HG03045 (cell line): ENCODE data around the gene DCAF15.

Source experiments
- ATAC-seq: cut with Tn5 transposase; IDR thresholded peaks from one replicate; pipeline ENCODE4 v1.9.1; 2021; ENCODE audit warnings: mild to moderate bottlenecking, moderate library complexity; ENCODE audit not compliant: unreplicated experiment

Gene DCAF15

GRCh38 chr19:13929956-13930355, 22.4 kb upstream of the DCAF15 start:
- no peak for ATAC-seq

DNA sequence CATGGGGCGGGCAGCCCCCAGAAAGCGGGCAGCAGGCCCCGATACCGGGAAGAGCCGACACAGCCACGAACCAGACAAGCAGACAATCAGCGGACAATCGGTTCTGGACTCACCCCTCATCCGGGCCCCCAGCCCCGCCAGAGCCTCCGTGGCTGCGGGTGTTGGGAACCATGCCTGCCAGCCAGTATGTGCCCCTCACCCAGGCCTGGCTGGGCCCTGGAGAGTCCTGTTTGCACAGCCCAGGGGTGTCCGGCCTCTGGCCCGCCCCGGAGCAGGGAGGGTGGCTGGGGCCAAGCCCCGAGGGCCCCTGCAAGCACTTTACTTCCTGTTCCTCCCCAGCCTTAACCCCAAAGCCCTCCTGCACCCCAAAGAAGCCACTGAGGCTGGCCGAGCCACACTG, 21.9 kb upstream of the DCAF15 start:
- ATAC-seq = no peak

DNA sequence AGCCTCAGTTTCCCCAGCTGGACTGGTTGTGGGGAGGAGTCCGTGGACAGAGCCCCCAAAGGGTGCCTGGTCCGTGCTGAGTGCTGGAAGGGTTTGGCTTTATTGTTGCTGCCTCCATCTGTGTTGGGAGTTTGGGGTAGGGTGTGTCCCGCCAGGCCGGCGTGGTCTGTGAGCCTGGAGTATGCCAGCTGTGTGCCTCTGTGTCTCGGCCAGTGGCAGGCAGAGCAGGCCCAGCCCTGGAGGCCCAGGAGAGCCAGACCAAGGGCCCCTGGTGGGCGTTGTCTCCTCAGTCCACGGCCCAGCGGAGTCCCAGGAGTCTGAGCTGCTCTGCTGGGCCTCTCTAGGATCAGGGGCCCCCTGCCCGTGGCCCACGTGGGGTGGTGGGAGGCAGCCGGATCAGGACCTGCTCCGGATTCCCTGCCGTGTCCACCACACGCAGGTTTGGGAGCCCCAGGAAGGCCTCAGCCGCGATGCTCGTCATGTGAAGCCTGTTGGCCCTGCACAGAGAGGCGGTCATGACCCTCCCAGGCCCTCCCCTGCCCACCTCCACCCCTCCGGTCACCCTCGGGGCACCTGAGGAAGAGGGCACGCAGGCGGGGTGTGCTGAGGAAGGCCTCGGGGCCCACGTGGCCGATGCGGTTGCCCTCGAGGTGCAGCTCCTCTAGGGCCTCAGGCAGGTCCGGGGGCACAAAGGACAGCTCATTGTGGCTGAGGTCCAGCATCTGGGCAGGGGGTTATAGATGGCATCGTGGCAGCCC, 20.7 kb upstream of the DCAF15 start:
- ATAC-seq = no peak

GRCh38 chr19:13932149-13932637, 20.1 kb upstream of the DCAF15 start:
- no peak for ATAC-seq

DNA sequence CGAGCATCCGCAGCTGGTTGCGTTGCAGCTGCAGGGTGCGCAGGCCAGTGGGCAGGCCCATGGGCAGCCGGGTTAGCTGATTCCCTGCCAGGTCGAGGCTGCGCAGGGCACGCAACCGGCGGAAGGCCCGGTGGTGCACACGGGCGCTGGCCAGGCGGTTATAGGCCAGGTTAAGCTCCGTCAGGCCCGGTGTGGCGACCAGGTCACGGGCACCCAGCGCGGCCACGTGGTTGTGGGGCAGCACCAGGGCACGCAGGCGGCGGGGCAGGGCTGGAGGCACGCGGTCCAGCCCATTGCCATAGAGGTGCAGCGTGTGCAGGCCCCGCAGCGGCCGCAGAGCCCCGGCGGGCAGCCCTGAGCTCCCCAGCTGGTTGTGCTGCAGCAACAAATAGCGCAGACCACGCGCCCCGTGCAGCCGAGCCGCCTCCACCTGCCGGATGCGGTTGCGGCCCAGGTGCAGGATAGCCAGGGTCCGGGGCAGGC, 19.4 kb upstream of the DCAF15 start:
- no peak for ATAC-seq

GRCh38 chr19:13934785-13935109, 17.6 kb upstream of the DCAF15 start:
- ATAC-seq = no peak

- ATAC-seq = no peak
Measured at GRCh38 chr19:13935765-13936510, 16.4 kb upstream of the DCAF15 start.

DNA sequence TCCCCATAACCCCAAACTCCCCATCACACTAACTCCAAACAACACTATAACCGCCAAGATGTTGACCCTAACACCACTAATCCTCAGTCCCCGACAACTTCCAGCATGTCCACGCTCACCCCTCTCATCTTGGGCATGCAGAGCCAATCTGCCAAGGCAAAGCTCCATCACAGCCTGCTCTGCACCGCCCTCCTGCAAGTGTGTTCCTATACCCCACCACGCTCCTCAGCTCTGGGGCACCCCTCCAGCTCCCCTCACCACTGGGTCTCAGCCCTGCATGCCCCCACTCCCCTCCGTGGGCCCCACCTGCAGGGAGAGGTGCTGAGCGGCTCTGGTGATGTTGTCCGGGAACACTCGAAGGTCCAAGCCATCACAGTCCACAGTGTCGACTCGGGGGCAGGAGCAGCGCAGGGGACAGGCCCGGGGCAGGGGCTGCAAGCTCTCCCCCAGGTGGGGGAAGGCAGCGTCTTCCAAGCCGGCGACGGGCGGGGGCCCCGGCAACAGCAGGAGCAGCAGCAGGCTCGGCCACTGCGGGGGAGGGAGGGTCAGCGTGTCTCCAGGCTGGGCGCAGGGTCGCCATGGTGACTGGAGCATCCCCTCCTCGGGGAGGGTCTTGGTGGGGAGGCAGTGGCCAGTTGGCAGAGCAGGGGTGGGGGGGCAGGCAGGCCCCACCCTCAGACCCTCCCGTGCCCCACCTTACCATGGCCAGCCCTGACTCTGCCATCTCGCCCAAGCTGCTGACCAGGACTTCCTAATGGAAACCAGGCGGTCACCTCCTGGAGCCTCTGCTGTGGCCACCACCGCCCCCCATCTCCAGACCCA, 14.6 kb upstream of the DCAF15 start:
- no peak for ATAC-seq

DNA sequence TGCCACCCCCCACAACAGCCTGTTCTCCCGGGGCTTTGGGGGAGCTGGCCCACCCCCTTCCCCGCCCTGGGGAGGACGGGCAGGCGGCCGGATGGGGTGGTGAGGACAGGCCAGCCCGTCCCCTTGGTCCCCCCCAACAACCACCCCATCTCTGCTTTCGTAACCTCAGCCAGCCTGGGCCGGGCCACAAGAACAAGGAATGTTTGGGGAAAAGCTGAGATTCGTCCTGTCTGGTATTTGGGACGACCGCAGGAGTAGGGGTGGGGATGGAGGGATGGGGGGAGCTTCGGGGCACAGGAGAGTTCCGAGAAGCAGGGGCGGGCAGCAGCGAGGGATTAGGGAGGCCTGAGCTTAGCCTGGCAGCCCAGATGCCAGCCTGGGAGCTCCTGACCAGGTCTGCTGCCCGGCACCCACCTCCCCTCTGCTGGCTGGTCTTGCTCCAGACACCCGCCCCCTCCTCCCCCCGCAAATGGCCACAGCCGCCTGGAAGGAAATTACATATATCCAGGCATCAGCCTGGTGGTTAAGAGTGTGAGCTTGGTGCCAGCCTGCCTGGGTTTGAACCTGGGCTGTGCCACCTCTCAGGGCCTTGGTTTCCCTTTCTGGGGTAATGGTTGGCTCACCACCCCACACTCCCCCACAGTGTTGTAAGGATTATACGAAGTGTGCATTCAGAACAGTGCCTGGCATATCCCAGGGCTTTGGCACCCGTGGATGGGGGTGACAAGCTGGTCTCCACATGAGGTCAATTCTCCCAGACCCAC, 13.8 kb upstream of the DCAF15 start, which contains the start of gene PODNL1:
PODNL1 (minus strand) TSS at position 117 of the 764 bp plus-strand sequence. CDS start 236 bp downstream, outside the sequence.
- no peak for ATAC-seq

GRCh38 chr19:13942023-13942684, 10.2 kb upstream of the DCAF15 start:
- no peak for ATAC-seq

DNA sequence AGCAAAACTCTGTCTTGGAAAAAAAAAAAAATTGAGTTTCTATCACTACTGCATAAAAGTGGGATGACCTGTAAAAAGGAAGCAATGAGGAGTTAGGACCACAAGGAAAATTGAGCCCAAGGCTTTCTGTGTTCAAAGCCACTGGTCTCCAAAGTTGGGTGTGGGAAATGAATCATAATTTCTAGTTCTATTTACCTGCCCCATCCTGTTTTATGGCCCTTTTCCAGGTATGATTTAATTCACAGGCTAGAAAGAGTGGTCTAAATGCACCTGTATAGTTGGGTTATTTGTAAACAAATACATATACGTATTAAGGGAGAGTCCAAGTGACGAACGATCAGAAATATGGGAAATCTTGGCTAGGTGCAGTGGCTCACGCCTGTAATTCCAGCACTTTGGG, 5.9 kb upstream of the DCAF15 start:
- ATAC-seq = no peak

DNA sequence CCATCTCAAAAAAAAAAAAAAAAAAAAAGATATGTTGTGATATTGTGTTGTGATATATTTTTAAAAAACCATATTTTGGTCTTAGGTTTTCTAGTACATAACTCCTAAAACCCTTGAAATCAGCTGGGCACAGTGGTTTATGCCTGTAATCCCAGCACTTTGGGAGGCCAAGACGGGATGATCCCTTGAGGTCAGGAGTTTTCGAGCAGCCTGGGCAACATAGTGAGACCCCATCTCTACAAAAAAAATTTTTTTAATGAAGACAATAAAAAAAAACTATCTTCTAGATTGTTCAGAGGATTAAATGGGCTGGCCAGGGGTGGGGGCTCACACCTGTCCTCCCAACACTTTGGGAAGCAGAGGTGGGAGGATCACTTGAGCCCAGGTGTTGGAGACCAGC, 1.3 kb upstream of the DCAF15 start:
- ATAC-seq = no peak

- ATAC-seq = peak; percentile 2
Measured at GRCh38 chr19:13951799-13952153, 533 bp upstream of the DCAF15 start.

GRCh38 chr19:13952931-13953531, 722 bp downstream of the DCAF15 start:
- ATAC-seq = no peak

DNA sequence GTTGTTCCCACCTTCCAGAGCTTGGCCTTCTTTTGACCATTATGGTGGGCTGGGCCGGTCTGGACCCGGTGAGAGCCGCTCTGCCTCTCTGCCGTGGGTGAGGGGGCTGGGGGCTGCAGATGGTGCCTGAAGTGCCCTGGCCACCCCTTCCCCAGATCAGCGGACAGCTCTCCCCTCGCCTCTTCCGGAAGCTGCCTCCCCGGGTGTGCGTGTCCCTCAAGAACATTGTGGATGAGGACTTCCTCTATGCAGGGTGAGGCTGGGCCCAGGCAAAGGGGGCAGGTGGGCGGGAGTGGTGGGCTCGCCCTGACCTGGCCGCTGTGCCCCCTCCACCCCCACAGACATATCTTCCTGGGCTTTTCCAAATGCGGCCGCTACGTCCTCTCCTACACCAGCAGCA, 1.9 kb downstream of the DCAF15 start:
- ATAC-seq = no peak

- no peak for ATAC-seq
Measured at GRCh38 chr19:13955662-13956364, 3.5 kb downstream of the DCAF15 start.

- ATAC-seq = no peak
Measured at GRCh38 chr19:13956365-13956744, 4.0 kb downstream of the DCAF15 start.

- ATAC-seq = no peak
Measured at GRCh38 chr19:13957051-13957450, 4.7 kb downstream of the DCAF15 start.

DNA sequence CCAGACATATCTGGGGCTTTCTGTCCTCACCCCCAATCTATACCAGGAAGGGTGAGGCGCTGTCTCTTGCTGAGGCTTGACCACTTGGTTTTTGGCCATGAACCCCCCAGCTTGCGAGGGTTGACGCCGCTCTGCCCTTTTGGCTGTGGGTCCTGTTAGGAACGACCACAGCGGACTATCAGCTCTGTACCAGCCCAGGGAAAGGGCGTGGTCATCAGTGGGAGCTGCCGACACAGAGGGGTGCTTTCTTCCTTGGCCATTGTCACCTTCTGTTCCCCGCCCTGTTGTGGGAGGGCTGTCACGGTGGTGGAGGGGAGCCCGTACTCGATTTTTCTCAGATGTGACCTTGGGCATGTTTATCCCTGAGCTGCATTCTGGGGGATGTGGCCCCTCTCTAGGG, 5.7 kb downstream of the DCAF15 start:
- ATAC-seq = no peak
